ENCODE measurements around the gene RFWD3.

Gene RFWD3

DNA sequence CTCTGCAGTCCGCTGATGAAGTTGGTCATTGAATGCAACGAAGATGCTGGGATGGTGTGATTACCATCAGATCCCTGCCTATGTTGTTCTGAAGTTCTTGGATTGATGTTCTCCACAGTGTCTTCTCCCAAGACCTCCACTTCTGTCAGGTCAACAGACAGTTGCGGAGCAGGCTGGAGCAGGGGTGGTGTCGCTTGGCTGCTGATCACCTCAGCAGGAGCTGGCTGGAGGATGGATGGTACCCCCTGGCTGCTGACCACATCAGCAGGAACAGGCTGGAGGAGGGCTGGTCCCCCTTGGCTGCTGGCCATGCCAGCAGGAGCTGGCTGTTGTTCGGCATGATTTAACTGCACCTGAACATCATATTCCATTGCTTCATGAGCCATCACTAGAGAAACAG is 5.6 kb downstream of the RFWD3 start:
- DNase-seq = no peak

DNA sequence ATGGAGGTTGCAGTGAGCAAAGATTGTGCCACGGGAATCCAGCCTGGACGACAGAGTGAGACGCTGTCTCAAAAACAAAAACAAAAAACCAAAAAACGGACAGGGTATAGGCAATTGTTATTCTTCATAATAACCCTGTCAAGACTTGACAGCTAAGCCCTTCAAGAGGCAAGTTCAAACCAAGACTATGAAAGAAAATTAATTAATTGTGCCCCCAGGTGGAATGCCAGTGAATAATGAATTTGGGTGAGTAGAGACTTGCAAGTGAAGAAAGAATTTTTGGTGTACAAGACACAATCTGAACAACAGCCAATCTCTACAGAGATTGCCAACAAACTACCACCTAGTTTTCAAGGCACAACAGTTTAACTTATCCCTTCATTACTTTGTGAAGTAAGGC is 6.3 kb downstream of the RFWD3 start:
- no peak for DNase-seq

DNA sequence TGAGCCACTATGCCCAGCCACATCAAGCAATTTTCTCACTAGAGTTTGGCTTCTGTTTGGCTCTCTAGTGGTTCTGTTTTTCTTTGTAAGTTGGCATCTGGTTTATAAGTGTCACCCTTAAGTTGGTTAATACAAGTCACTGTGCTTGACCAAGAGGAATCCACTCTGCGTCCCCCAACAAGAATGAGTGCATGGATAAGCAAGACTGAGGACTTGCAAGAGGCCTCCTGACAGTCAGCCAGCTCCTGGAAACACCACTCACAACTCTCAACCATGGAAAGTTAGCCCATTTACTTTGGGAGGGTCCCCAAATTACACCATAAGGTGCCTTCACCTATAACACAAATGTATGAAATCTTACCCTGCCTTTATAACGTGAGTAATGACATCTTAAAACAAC is 7.6 kb downstream of the RFWD3 start:
- no peak for DNase-seq

- no peak for DNase-seq
These were observed 8.6 kb downstream of the RFWD3 start for GRCh38 chr16:74657870-74658642.

- DNase-seq = no peak
These were observed 12.1 kb downstream of the RFWD3 start for GRCh38 chr16:74654536-74655050.

- DNase-seq = peak; percentile 61
These were observed 13.8 kb downstream of the RFWD3 start for GRCh38 chr16:74652883-74653282.

GRCh38 chr16:74652249-74652648 is 14.4 kb downstream of the RFWD3 start:
- DNase-seq = no peak

- no peak for DNase-seq
These were observed 14.8 kb downstream of the RFWD3 start for GRCh38 chr16:74651841-74652240.

GRCh38 chr16:74650966-74651567 is 15.6 kb downstream of the RFWD3 start:
- no peak for DNase-seq

DNA sequence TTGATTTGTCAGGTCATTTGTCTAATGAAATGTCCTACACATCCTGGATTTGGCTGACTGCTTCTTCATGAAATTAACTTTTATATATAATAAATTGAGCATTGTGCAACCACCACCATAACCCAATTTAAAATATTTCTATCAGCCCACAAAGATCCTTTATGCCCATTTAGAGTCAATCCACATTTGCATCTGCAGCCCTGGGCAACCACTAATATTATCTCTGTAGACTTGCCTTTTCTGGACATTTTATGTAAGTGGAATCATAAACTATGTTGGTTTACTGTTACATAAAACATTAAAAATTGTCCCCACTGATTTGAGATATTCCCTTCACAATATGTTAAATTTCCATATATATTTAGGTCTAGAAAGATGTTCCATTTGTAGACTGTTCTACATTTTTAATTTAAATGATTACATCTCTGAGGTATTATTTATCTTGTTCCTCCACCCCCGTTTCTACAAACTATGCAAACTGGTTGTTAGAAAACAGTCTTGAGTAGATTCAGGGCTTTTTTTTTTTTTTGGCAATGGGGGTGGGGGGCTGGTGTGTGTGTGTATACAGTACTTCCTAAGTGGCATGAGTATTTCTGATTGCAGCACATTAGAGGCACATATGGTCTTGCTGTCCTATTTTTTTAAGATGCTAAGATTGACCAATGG is 16.7 kb downstream of the RFWD3 start:
- DNase-seq = peak; percentile 66

DNA sequence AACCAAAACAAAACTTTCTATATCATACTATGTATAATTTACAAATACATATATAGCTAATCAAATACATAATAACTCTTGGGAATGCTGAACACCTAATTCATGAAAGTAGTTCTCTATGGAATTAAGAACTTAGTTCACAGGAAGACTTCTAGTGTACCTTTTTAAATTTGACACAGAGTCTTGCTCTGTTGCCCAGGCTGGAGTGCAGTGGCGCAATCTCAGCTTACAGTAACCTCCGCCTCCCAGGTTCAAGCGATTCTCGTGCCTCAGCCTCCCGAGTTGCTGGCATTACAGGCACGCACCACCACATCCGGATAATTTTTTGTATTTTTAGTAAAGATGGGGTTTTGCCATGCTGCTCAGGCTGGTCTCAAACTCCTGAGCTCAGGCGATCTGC is 24.7 kb downstream of the RFWD3 start:
- DNase-seq = no peak

GRCh38 chr16:74637742-74638453 is 28.8 kb downstream of the RFWD3 start:
- no peak for DNase-seq

GRCh38 chr16:74635303-74635702 is 31.4 kb downstream of the RFWD3 start:
- no peak for DNase-seq

- DNase-seq = peak; percentile 16
These were observed 33.0 kb downstream of the RFWD3 start for GRCh38 chr16:74633686-74634085.

DNA sequence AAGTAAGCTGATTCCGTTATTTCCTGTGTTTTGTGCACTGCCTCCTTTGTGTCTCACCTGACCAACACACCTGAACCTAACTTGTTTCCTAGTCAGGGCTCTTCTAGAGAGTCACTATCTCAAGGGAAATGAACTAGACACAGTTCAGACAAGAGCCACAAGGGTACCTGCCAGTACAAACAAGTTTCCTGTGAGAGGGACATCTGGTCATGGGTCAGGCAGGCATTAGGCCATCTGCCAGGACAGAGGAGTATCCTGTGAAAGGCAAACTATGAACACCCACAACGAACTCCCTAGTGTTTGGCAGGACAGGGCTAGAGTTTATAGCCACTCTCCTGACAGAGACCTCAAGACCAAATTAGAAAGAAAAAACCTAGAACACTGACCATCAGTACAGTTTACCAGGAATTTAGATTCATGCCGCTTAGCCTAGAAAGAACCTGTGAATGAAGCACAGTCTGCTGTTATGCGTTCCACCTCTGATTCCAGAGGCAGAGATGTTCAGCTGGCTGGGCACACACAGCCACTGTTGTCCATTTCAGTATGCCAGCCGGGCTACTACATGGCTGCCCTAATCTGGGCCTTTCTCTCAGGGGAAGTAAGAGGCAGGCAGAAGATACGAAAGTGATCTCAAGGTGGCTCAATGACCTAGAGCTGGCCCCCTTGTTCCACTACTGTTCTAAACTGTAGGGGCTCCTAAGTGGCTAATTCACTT is 39.0 kb downstream of the RFWD3 start:
- DNase-seq = no peak

GRCh38 chr16:74626741-74627416 is 39.8 kb downstream of the RFWD3 start:
- DNase-seq = peak; percentile 39

DNA sequence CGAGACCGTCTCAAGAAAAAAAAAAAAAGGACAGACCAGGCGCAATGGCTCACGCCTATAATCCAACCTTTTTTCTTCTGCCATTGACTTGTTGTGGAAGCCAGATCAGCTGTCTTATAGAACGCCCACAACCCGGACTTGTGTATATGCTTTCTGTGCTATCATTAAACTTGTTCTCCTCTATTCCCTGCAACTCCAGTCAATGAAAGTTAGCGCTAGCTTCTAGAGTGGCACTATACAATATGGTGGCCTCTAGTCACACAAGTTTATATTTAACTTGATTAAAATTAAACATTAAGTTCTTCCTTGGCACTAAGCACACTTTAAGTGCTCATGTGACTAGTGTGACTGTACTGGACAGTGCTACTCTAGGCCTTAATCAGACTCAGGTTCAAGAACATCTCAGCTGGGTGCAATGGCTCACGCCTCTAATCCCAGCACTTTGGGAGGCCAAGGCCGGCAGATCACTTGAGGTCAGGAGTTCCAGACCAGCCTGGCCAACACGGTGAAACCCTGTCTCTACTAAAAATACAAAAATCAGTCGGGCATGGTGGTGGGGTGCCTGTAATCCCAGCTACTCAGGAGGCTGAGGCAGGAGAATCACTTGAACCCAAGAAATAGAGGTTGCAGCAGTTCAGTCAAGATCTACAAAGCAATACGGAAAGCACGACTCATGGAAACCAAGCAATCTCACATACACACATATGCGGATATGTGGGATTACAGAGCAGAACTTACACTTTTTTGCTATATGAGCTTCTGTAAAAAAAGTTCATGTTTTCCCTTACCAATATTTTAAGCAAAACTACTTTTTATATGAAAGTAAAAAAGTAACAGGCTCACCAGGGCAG is 41.0 kb downstream of the RFWD3 start:
- no peak for DNase-seq

DNA sequence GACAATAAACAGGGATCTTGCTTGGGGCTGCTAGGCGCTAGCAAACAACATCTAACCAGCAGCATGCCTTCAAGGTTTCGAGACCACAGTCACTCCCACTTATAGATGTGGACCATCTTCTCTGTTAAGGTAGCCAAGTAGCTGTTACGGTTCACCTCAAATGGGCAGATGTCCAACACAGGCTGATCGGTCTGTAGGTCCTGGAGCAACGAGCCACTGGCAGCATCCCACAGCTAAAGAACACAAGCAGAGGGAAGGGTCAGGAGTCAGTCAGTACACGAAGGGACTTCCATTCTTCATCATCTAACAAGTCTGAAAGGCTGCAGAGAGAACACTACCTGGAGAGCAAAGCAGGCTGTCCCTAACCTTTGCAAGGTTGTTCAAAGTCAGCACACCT is 42.8 kb downstream of the RFWD3 start:
- no peak for DNase-seq

DNA sequence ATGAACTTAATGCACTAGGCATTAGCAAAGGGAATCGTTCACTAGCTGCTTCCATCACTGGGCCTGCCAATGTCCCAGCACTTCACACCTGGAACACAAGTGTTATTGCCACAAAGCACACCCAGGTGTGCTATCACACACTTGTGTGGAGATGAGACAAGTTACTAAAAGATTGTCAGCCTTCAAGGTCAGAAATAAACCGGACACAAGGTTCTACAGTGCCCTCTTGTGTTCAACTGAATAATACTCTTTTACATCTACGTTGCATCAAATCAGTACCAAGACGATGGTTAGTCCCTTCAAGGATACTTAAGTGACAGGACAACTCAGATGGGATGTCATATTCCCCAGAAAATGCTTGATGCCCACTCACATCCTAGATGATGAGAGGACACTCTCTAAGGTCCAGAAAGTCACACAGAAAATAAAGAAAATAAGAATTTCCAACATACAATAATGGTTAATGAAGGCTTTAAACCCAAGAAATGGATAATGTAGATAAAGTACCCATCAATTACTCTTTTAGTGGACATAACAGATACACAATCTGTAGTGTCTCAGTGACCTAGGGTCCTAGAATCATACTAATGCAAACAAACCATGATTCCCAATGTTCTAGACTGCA is 43.4 kb downstream of the RFWD3 start:
- peak; percentile 50 for DNase-seq

GRCh38 chr16:74622005-74622404 is 44.7 kb downstream of the RFWD3 start:
- DNase-seq = no peak

Measured in fibroblast of skin of back (primary cell).